ENCODE measurements around the gene C5orf63. TPM values are rescaled to one million over a fixed set of nuclear protein-coding genes. Genes with fewer than 3 reads are reported as not detected.

The C5orf63 gene
- polyA plus RNA-seq, 1 donor (not counting 4 experiments of a cell fraction or from before 2014, with no cell fraction given) = 7.2 TPM

GRCh38 chr5:127014573-127014972 lies 58.7 kb downstream of the C5orf63 start:
- Histone ChIP-seq H2AFZ (ENCODE audit: control insufficient read depth, low read length) (no peak overlapping the region), H3K9me1 (ENCODE audit: control insufficient read depth, extremely low read depth, insufficient read depth, low read length) (no peaks in the 10 kb centered on the region), H3K27ac (ENCODE audit: control insufficient read depth, insufficient read depth, low read length) (no peak overlapping the region), H4K20me1 (ENCODE audit: control insufficient read depth, extremely low read depth, insufficient read depth, low read length) (no peaks in the 10 kb centered on the region), H3K4me3 (ENCODE audit: control insufficient read depth in 2 of 3, extremely low read depth in 1 of 3, insufficient read depth in 2 of 3, low read depth in 1 of 3, low read length in 3 of 3) (no peak overlapping the region), H3K36me3 (ENCODE audit: control insufficient read depth in 2 of 2, extremely low read depth in 1 of 2, insufficient read depth in 2 of 2, low read length in 2 of 2) (no peaks in the 10 kb centered on the region), H3K9ac (ENCODE audit: control insufficient read depth, extremely low read depth, insufficient read depth, low read length) (no peak overlapping the region), H3K9me3 (ENCODE audit: control insufficient read depth, low read depth, low read length) (no peaks in the 10 kb centered on the region), H3K27me3 (ENCODE audit: control insufficient read depth, extremely low read depth, insufficient read depth, low read length) (no peaks in the 10 kb centered on the region), H3K79me2 (ENCODE audit: control insufficient read depth, insufficient read depth, low read length) (no peaks in the 10 kb centered on the region), H3K4me1 (ENCODE audit: control insufficient read depth, extremely low read depth, insufficient read depth, low read length) (no peaks in the 10 kb centered on the region), H3K4me2 (ENCODE audit: control insufficient read depth, extremely low read depth, insufficient read depth, low read depth, low read length) (no peak overlapping the region)
- DNase-seq (ENCODE audit: low read depth, low spot score) (no peak), FAIRE-seq (no peak)
- dilution Hi-C loops (cut with MboI; ENCODE audit: extremely low pct_ligation_motif_present, low sequenced_read_pairs) = no loop called here
- TF ChIP-seq EZH2 (IDR thresholded peaks at IDR 0.05; ENCODE audit: low read length) (no peak), CTCF (optimal IDR thresholded peaks at IDR 0.05 in 1 of 3, IDR thresholded peaks at IDR 0.05 in 1 of 3, conservative IDR thresholded peaks at IDR 0.05 in 1 of 3; ENCODE audit: extremely low read depth in 1 of 3, insufficient read depth in 2 of 3, low read length in 3 of 3) (no peak)

DNA sequence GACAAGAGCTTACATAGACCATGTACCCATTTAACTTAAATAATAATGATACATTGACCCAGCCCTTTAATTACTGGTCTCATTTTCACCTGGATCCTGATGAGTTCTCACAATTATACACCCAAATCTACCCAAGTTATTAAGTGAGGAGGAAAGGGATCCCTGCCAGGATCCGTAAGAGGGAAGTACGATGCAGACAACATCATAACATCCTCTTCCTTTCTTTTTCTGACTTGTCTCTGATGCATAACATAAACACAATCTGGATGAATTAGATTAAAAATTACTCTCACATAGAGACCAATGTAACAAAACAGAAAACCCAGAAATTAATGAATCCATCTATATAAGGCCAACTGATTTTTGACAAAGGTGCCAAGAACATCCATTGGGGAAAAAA lies 59.9 kb downstream of the C5orf63 start:
- dilution Hi-C loops (cut with MboI; ENCODE audit: extremely low pct_ligation_motif_present, low sequenced_read_pairs) = no loop called here
- no peak for TF ChIP-seq EZH2 (IDR thresholded peaks at IDR 0.05; ENCODE audit: low read length)
- no peak for TF ChIP-seq CTCF (optimal IDR thresholded peaks at IDR 0.05 in 1 of 3, IDR thresholded peaks at IDR 0.05 in 1 of 3, conservative IDR thresholded peaks at IDR 0.05 in 1 of 3; ENCODE audit: extremely low read depth in 1 of 3, insufficient read depth in 2 of 3, low read length in 3 of 3)
- H2AFZ ChIP-seq (ENCODE audit: control insufficient read depth, low read length) = no peak overlapping the region
- H3K36me3 ChIP-seq (ENCODE audit: control insufficient read depth in 2 of 2, extremely low read depth in 1 of 2, insufficient read depth in 2 of 2, low read length in 2 of 2) = no peaks in the 10 kb centered on the region
- no peaks in the 10 kb centered on the region for H3K9me1 ChIP-seq (ENCODE audit: control insufficient read depth, extremely low read depth, insufficient read depth, low read length)
- no peak overlapping the region for H3K4me2 ChIP-seq (ENCODE audit: control insufficient read depth, extremely low read depth, insufficient read depth, low read depth, low read length)
- no peaks in the 10 kb centered on the region for H3K4me1 ChIP-seq (ENCODE audit: control insufficient read depth, extremely low read depth, insufficient read depth, low read length)
- H3K4me3 ChIP-seq (ENCODE audit: control insufficient read depth in 2 of 3, extremely low read depth in 1 of 3, insufficient read depth in 2 of 3, low read depth in 1 of 3, low read length in 3 of 3) = no peak overlapping the region
- FAIRE-seq = no peak
- no peaks in the 10 kb centered on the region for H4K20me1 ChIP-seq (ENCODE audit: control insufficient read depth, extremely low read depth, insufficient read depth, low read length)
- H3K79me2 ChIP-seq (ENCODE audit: control insufficient read depth, insufficient read depth, low read length) = no peaks in the 10 kb centered on the region
- no peak overlapping the region for H3K27ac ChIP-seq (ENCODE audit: control insufficient read depth, insufficient read depth, low read length)
- H3K9ac ChIP-seq (ENCODE audit: control insufficient read depth, extremely low read depth, insufficient read depth, low read length) = no peak overlapping the region
- H3K27me3 ChIP-seq (ENCODE audit: control insufficient read depth, extremely low read depth, insufficient read depth, low read length) = no peaks in the 10 kb centered on the region
- DNase-seq (ENCODE audit: low read depth, low spot score) = no peak
- H3K9me3 ChIP-seq (ENCODE audit: control insufficient read depth, low read depth, low read length) = no peaks in the 10 kb centered on the region
